Endothelial cell of umbilical vein (primary cell): ENCODE data around the gene FUZ. TPM values are rescaled to one million over a fixed set of nuclear protein-coding genes. Genes with fewer than 3 reads are reported as not detected.

Experiments
- microRNA-seq: library from miRNA; unstranded; fragments of <30 nt; microRNA quantifications from one replicate; pipeline ENCODE4 v1.2.0, GENCODE V29; 2021; ENCODE audit warnings: borderline number of aligned reads, borderline replicate concordance
- polyA plus RNA-seq, 4 experiments: library from polyadenylated mRNA; depleted of rRNA in 3 of 4; stranded (reverse) in 3 of 4; unstranded in 1 of 4; fragments of >200 nt; gene quantifications; 2 replicates each; pipeline versions ENCODE4 v1.2.1 to v1.2.3, GENCODE V29; 2011 to 2012; ENCODE audit warnings: missing spikeins in 1 of 4
- small RNA-seq: library from RNA; depleted of rRNA; stranded (forward); fragments of <200 nt; gene quantifications from one replicate; pipeline ENCODE3, GENCODE V24; 2012; ENCODE audit warnings: low replicate concordance, low read depth; ENCODE audit not compliant: insufficient read depth, insufficient read length
- total RNA-seq: library from RNA; stranded (reverse); gene quantifications from 2 replicates; pipeline ENCODE4 v1.2.3, GENCODE V29; 2021

FUZ gene
- total and polyA plus RNA-seq, 2 donors (not counting 3 experiments of a cell fraction or from before 2014, with no cell fraction given) = 12.3 to 14.0 TPM

Small RNA genes lying within 50 kb of the gene (microRNA-seq; reads per million reads assigned to microRNA genes)
- gene MIR4749 = 2.3 reads per million
- gene MIR6799 = not detected
- gene MIR6800 = not detected

Small RNA genes lying within 50 kb of the gene (small RNA-seq; reads per million reads assigned to genes)
- gene MIR4749 = not detected
- not detected for gene MIR6799
- not detected for gene RNU6-841P

Other genes starting within 250 kb of the FUZ start
- gene NOSIP, start 232.7 kb downstream of the FUZ start, total RNA-seq = 77.5 and 79.8 TPM in 2 replicates
- 128 and 199 TPM in 2 replicates for gene NOSIP, start 232.7 kb downstream of the FUZ start, polyA plus RNA-seq
- 1.5 and 2.6 TPM in 2 replicates for gene PRRG2, start 232.0 kb downstream of the FUZ start, total RNA-seq
- 2.9 and 3.0 TPM in 2 replicates for gene PRRG2, start 232.0 kb downstream of the FUZ start, polyA plus RNA-seq
- gene PRR12, start 222.1 kb downstream of the FUZ start, total RNA-seq = 35.6 and 37.0 TPM in 2 replicates
- gene PRR12, start 222.1 kb downstream of the FUZ start, polyA plus RNA-seq = 1.6 and 1.9 TPM in 2 replicates
- 84.8 and 89.5 TPM in 2 replicates for gene RRAS, start 173.1 kb downstream of the FUZ start, total RNA-seq
- 250 and 329 TPM in 2 replicates for gene RRAS, start 173.1 kb downstream of the FUZ start, polyA plus RNA-seq
- 75.8 and 83.8 TPM in 2 replicates for gene SCAF1, start 171.1 kb downstream of the FUZ start, total RNA-seq
- gene SCAF1, start 171.1 kb downstream of the FUZ start, polyA plus RNA-seq = 9.6 and 13.3 TPM in 2 replicates
- 73.5 and 79.1 TPM in 2 replicates for gene IRF3, start 147.4 kb downstream of the FUZ start, total RNA-seq
- gene IRF3, start 147.4 kb downstream of the FUZ start, polyA plus RNA-seq = 64.8 and 92.1 TPM in 2 replicates
- 52.4 and 58.5 TPM in 2 replicates for gene BCL2L12, start 147.4 kb downstream of the FUZ start, total RNA-seq
- gene BCL2L12, start 147.4 kb downstream of the FUZ start, polyA plus RNA-seq = 49.8 and 62.2 TPM in 2 replicates
- 234 and 242 TPM in 2 replicates for gene PRMT1, start 136.0 kb downstream of the FUZ start, total RNA-seq
- gene PRMT1, start 136.0 kb downstream of the FUZ start, polyA plus RNA-seq = 542 and 599 TPM in 2 replicates
- 3.3 and 4.4 TPM in 2 replicates for gene ADM5, start 123.7 kb downstream of the FUZ start, total RNA-seq
- gene ADM5, start 123.7 kb downstream of the FUZ start, polyA plus RNA-seq = 3.3 and 4.5 TPM in 2 replicates
- 24.7 and 45.7 TPM in 2 replicates for gene CPT1C, start 122.2 kb downstream of the FUZ start, total RNA-seq
- 80.8 and 88.3 TPM in 2 replicates for gene CPT1C, start 122.2 kb downstream of the FUZ start, polyA plus RNA-seq
- not detected in 2 replicates for gene TSKS, start 50.0 kb downstream of the FUZ start, total RNA-seq
- gene TSKS, start 50.0 kb downstream of the FUZ start, polyA plus RNA-seq = 0.03 TPM in 1 of 2 replicates, not detected in the other
- gene AP2A1, start 46.3 kb downstream of the FUZ start, total RNA-seq = 108 TPM in 2 replicates
- 113 and 114 TPM in 2 replicates for gene AP2A1, start 46.3 kb downstream of the FUZ start, polyA plus RNA-seq
- 55.8 and 62.9 TPM in 2 replicates for gene MED25, start 5.0 kb upstream of the FUZ start, total RNA-seq
- 28.3 and 31.7 TPM in 2 replicates for gene MED25, start 5.0 kb upstream of the FUZ start, polyA plus RNA-seq
- gene PTOV1, start 37.9 kb upstream of the FUZ start, total RNA-seq = 184 and 187 TPM in 2 replicates
- gene PTOV1, start 37.9 kb upstream of the FUZ start, polyA plus RNA-seq = 116 and 125 TPM in 2 replicates
- gene PNKP, start 54.3 kb upstream of the FUZ start, total RNA-seq = 112 and 114 TPM in 2 replicates
- 39.4 and 48.4 TPM in 2 replicates for gene PNKP, start 54.3 kb upstream of the FUZ start, polyA plus RNA-seq
- 61.9 and 64.2 TPM in 2 replicates for gene AKT1S1, start 64.1 kb upstream of the FUZ start, total RNA-seq
- gene AKT1S1, start 64.1 kb upstream of the FUZ start, polyA plus RNA-seq = 68.3 and 76.8 TPM in 2 replicates
- 36.1 and 39.3 TPM in 2 replicates for gene TBC1D17, start 64.4 kb upstream of the FUZ start, total RNA-seq
- 34.2 and 37.4 TPM in 2 replicates for gene TBC1D17, start 64.4 kb upstream of the FUZ start, polyA plus RNA-seq
- gene IL4I1, start 83.6 kb upstream of the FUZ start, total RNA-seq = 5.6 and 9.1 TPM in 2 replicates
- 5.0 and 7.4 TPM in 2 replicates for gene IL4I1, start 83.6 kb upstream of the FUZ start, polyA plus RNA-seq
- gene ATF5, start 115.9 kb upstream of the FUZ start, total RNA-seq = 38.0 and 46.0 TPM in 2 replicates
- 23.2 and 30.4 TPM in 2 replicates for gene ATF5, start 115.9 kb upstream of the FUZ start, polyA plus RNA-seq
- gene NUP62, start 116.2 kb upstream of the FUZ start, total RNA-seq = 83.2 and 93.7 TPM in 2 replicates
- gene NUP62, start 116.2 kb upstream of the FUZ start, polyA plus RNA-seq = 28.8 and 32.0 TPM in 2 replicates
- not detected in 2 replicates for gene SIGLEC11, start 147.9 kb upstream of the FUZ start, total RNA-seq
- gene SIGLEC11, start 147.9 kb upstream of the FUZ start, polyA plus RNA-seq = not detected in 2 replicates
- gene VRK3, start 212.1 kb upstream of the FUZ start, total RNA-seq = 36.0 and 37.4 TPM in 2 replicates
- 14.6 and 20.4 TPM in 2 replicates for gene VRK3, start 212.1 kb upstream of the FUZ start, polyA plus RNA-seq
- gene ZNF473, start 212.7 kb upstream of the FUZ start, total RNA-seq = 8.1 and 8.7 TPM in 2 replicates
- 3.0 and 3.8 TPM in 2 replicates for gene ZNF473, start 212.7 kb upstream of the FUZ start, polyA plus RNA-seq